ENCODE measurements around the gene HES7. TPM values are rescaled to one million over a fixed set of nuclear protein-coding genes. Genes with fewer than 3 reads are reported as not detected.

HES7 gene
- total and polyA plus RNA-seq, 4 donors, result 0.19 to 1.6 (median 0.30) TPM; not detected in 1

- Histone ChIP-seq H3K9me3 (ENCODE audit: control insufficient read depth, low read length) (no peaks in the 10 kb centered on the region), H3K4me3 (ENCODE audit: low read length in 2 of 2) (no peak overlapping the region), H3K27ac (ENCODE audit: low read depth in 1 of 2, low read length in 2 of 2) (no peak overlapping the region), H3K4me1 (ENCODE audit: control insufficient read depth in 1 of 2, insufficient read depth in 2 of 2, low read length in 2 of 2) (no peaks in the 10 kb centered on the region), H3K27me3 (ENCODE audit: control insufficient read depth in 1 of 2, insufficient read depth in 2 of 2, low read length in 1 of 2) (no peaks in the 10 kb centered on the region), H3K36me3 (ENCODE audit: control insufficient read depth in 1 of 2, insufficient read depth in 2 of 2, low read length in 1 of 2) (no peaks in the 10 kb centered on the region)
- intact Hi-C loops (cut with DNase I), result no loop called here
- DNase-seq (no peak), ATAC-seq (ENCODE audit: low FRiP score) (no peak)
- WGBS, 2 donors, result 74 to 77% methylated on average over 5 of the region's 5 CpGs
Observed at GRCh38 chr17:8105957-8106398, 17.9 kb downstream of the HES7 start.

- Histone ChIP-seq H3K27ac (ENCODE audit: low read depth in 1 of 2, low read length in 2 of 2) (no peak overlapping the region), H3K4me1 (ENCODE audit: control insufficient read depth in 1 of 2, insufficient read depth in 2 of 2, low read length in 2 of 2) (no peaks in the 10 kb centered on the region), H3K27me3 (ENCODE audit: control insufficient read depth in 1 of 2, insufficient read depth in 2 of 2, low read length in 1 of 2) (no peaks in the 10 kb centered on the region), H3K9me3 (ENCODE audit: control insufficient read depth, low read length) (no peaks in the 10 kb centered on the region), H3K36me3 (ENCODE audit: control insufficient read depth in 1 of 2, insufficient read depth in 2 of 2, low read length in 1 of 2) (no peaks in the 10 kb centered on the region), H3K4me3 (ENCODE audit: low read length in 2 of 2) (no peak overlapping the region)
- intact Hi-C loops (cut with DNase I), result no loop called here
- ATAC-seq (ENCODE audit: low FRiP score) (no peak), DNase-seq (no peak)
- WGBS, 2 donors, result 85 to 86% methylated on average over 8 of the region's 8 CpGs
Observed at GRCh38 chr17:8104911-8105310, 19.0 kb downstream of the HES7 start.

GRCh38 chr17:8103549-8103948 lies 20.4 kb downstream of the HES7 start:
- DNase-seq, result no peak
- intact Hi-C loops (cut with DNase I), result no loop called here
- Histone ChIP-seq H3K36me3 (ENCODE audit: control insufficient read depth in 1 of 2, insufficient read depth in 2 of 2, low read length in 1 of 2) (no peaks in the 10 kb centered on the region), H3K27ac (ENCODE audit: low read depth in 1 of 2, low read length in 2 of 2) (no peak overlapping the region), H3K4me3 (ENCODE audit: low read length in 2 of 2) (no peak overlapping the region), H3K9me3 (ENCODE audit: control insufficient read depth, low read length) (no peaks in the 10 kb centered on the region), H3K27me3 (ENCODE audit: control insufficient read depth in 1 of 2, insufficient read depth in 2 of 2, low read length in 1 of 2) (no peaks in the 10 kb centered on the region), H3K4me1 (ENCODE audit: control insufficient read depth in 1 of 2, insufficient read depth in 2 of 2, low read length in 2 of 2) (no peaks in the 10 kb centered on the region)
- no peak for ATAC-seq (ENCODE audit: low FRiP score)
- 76 to 78% methylated on average over 4 of the region's 4 CpGs for WGBS, 2 donors

- DNase-seq, result no peak
- 69 to 72% methylated on average over 6 of the region's 6 CpGs for WGBS, 2 donors
- intact Hi-C loops (cut with DNase I), result no loop called here
- ATAC-seq (ENCODE audit: low FRiP score), result no peak
- no peaks in the 10 kb centered on the region for H3K36me3 ChIP-seq (ENCODE audit: control insufficient read depth in 1 of 2, insufficient read depth in 2 of 2, low read length in 1 of 2)
- H3K9me3 ChIP-seq (ENCODE audit: control insufficient read depth, low read length), result no peaks in the 10 kb centered on the region
- no peaks in the 10 kb centered on the region for H3K4me1 ChIP-seq (ENCODE audit: control insufficient read depth in 1 of 2, insufficient read depth in 2 of 2, low read length in 2 of 2)
- H3K27me3 ChIP-seq (ENCODE audit: control insufficient read depth in 1 of 2, insufficient read depth in 2 of 2, low read length in 1 of 2), result no peaks in the 10 kb centered on the region
- no peak overlapping the region for H3K4me3 ChIP-seq (ENCODE audit: low read length in 2 of 2)
- no peak overlapping the region for H3K27ac ChIP-seq (ENCODE audit: low read depth in 1 of 2, low read length in 2 of 2)
Observed at GRCh38 chr17:8101721-8102120, 22.2 kb downstream of the HES7 start.

DNA sequence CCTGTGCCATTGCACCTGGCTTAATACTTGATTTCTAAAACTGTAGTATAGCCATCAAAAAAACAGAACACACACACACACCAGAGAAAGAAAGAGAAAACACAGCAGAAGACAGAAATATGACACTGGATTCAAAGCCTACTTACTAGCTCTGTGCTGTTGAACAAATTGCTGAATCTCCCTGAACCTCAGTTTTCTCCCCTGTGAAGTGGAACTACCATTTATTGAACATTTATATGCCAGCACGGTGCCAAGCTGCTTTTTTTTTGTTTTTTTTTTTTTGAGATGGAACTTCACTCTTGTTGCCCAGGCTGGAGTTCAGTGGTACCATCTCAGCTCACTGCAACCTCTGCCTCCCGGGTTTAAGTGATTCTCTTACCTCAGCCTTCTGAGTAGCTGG lies 23.1 kb downstream of the HES7 start:
- H3K4me3 ChIP-seq (ENCODE audit: low read length in 2 of 2), result no peak overlapping the region
- DNase-seq, result no peak
- no peaks in the 10 kb centered on the region for H3K4me1 ChIP-seq (ENCODE audit: control insufficient read depth in 1 of 2, insufficient read depth in 2 of 2, low read length in 2 of 2)
- WGBS, 2 donors, result 83 to 85% methylated on average over 2 of the region's 2 CpGs
- H3K36me3 ChIP-seq (ENCODE audit: control insufficient read depth in 1 of 2, insufficient read depth in 2 of 2, low read length in 1 of 2), result no peaks in the 10 kb centered on the region
- intact Hi-C loops (cut with DNase I), result no loop called here
- no peak for ATAC-seq (ENCODE audit: low FRiP score)
- H3K9me3 ChIP-seq (ENCODE audit: control insufficient read depth, low read length), result no peaks in the 10 kb centered on the region
- no peak overlapping the region for H3K27ac ChIP-seq (ENCODE audit: low read depth in 1 of 2, low read length in 2 of 2)
- no peaks in the 10 kb centered on the region for H3K27me3 ChIP-seq (ENCODE audit: control insufficient read depth in 1 of 2, insufficient read depth in 2 of 2, low read length in 1 of 2)

DNA sequence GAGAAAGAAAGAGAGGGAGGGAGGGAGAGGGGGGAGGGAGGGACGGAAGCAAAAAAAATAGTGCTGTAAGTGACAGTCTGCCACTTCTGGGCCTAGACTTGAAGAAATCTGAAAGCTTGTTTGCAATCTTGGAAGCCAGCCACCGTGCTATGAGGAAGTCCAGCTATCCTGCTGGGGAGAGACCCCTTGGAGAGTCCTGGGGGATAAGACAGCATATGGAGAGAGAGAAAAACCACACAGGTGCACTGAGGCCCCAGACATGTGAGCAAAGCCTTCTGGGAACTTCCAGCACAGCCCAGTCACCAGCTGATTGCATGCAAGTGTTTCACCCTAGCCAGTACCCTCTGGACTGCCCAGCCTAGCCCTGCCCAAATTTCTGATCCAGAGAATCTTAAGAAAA lies 23.8 kb downstream of the HES7 start:
- Histone ChIP-seq H3K27me3 (ENCODE audit: control insufficient read depth in 1 of 2, insufficient read depth in 2 of 2, low read length in 1 of 2) (no peaks in the 10 kb centered on the region), H3K27ac (ENCODE audit: low read depth in 1 of 2, low read length in 2 of 2) (no peak overlapping the region), H3K9me3 (ENCODE audit: control insufficient read depth, low read length) (no peaks in the 10 kb centered on the region), H3K4me3 (ENCODE audit: low read length in 2 of 2) (no peak overlapping the region), H3K4me1 (ENCODE audit: control insufficient read depth in 1 of 2, insufficient read depth in 2 of 2, low read length in 2 of 2) (no peaks in the 10 kb centered on the region), H3K36me3 (ENCODE audit: control insufficient read depth in 1 of 2, insufficient read depth in 2 of 2, low read length in 1 of 2) (no peaks in the 10 kb centered on the region)
- intact Hi-C loops (cut with DNase I), result no loop called here
- WGBS, 2 donors, result 30 to 54% methylated on average over 2 of the region's 2 CpGs
- DNase-seq (no peak), ATAC-seq (ENCODE audit: low FRiP score) (no peak)

GRCh38 chr17:8096541-8096940 lies 27.4 kb downstream of the HES7 start:
- Histone ChIP-seq H3K36me3 (ENCODE audit: control insufficient read depth in 1 of 2, insufficient read depth in 2 of 2, low read length in 1 of 2) (no peaks in the 10 kb centered on the region), H3K4me1 (ENCODE audit: control insufficient read depth in 1 of 2, insufficient read depth in 2 of 2, low read length in 2 of 2) (no peaks in the 10 kb centered on the region), H3K4me3 (ENCODE audit: low read length in 2 of 2) (no peak overlapping the region), H3K9me3 (ENCODE audit: control insufficient read depth, low read length) (no peaks in the 10 kb centered on the region), H3K27ac (ENCODE audit: low read depth in 1 of 2, low read length in 2 of 2) (no peak overlapping the region), H3K27me3 (ENCODE audit: control insufficient read depth in 1 of 2, insufficient read depth in 2 of 2, low read length in 1 of 2) (no peaks in the 10 kb centered on the region)
- intact Hi-C loops (cut with DNase I), result loop anchor here in 1 of 2 donors (10.0 kb wide), 1 partner anchor 208 kb away; no protein-coding TSS in a partner anchor
- ATAC-seq (ENCODE audit: low FRiP score), result no peak
- no peak for DNase-seq
- WGBS, 2 donors, result 91 to 92% methylated on average over 8 of the region's 8 CpGs

- no peaks in the 10 kb centered on the region for H3K36me3 ChIP-seq (ENCODE audit: control insufficient read depth in 1 of 2, insufficient read depth in 2 of 2, low read length in 1 of 2)
- no peak overlapping the region for H3K27ac ChIP-seq (ENCODE audit: low read depth in 1 of 2, low read length in 2 of 2)
- peaks cover 0 to 2% of the 10 kb centered on the region in 2 donors for H3K27me3 ChIP-seq (ENCODE audit: control insufficient read depth in 1 of 2, insufficient read depth in 2 of 2, low read length in 1 of 2)
- H3K9me3 ChIP-seq (ENCODE audit: control insufficient read depth, low read length), result no peaks in the 10 kb centered on the region
- DNase-seq (no peak), ATAC-seq (ENCODE audit: low FRiP score) (no peak)
- intact Hi-C loops (cut with DNase I), result loop anchor here in 1 of 2 donors (10.0 kb wide), 1 partner anchor 209 kb away; no protein-coding TSS in a partner anchor
- WGBS, 2 donors, result 65 to 68% methylated on average over 6 of the region's 6 CpGs
- H3K4me1 ChIP-seq (ENCODE audit: control insufficient read depth in 1 of 2, insufficient read depth in 2 of 2, low read length in 2 of 2), result no peaks in the 10 kb centered on the region
- no peak overlapping the region for H3K4me3 ChIP-seq (ENCODE audit: low read length in 2 of 2)
Observed at GRCh38 chr17:8095361-8095760, 28.5 kb downstream of the HES7 start.

GRCh38 chr17:8091033-8091687 lies 32.7 kb downstream of the HES7 start:
- Histone ChIP-seq H3K4me3 (ENCODE audit: low read length in 2 of 2) (no peak overlapping the region), H3K4me1 (ENCODE audit: control insufficient read depth in 1 of 2, insufficient read depth in 2 of 2, low read length in 2 of 2) (no peaks in the 10 kb centered on the region), H3K27ac (ENCODE audit: low read depth in 1 of 2, low read length in 2 of 2) (no peak overlapping the region), H3K9me3 (ENCODE audit: control insufficient read depth, low read length) (no peaks in the 10 kb centered on the region), H3K36me3 (ENCODE audit: control insufficient read depth in 1 of 2, insufficient read depth in 2 of 2, low read length in 1 of 2) (no peaks in the 10 kb centered on the region), H3K27me3 (ENCODE audit: control insufficient read depth in 1 of 2, insufficient read depth in 2 of 2, low read length in 1 of 2) (peaks cover 0 to 2% of the 10 kb centered on the region in 2 donors)
- 53 to 57% methylated on average over 9 of the region's 9 CpGs for WGBS, 2 donors
- no peak for ATAC-seq (ENCODE audit: low FRiP score)
- no peak for DNase-seq
- intact Hi-C loops (cut with DNase I), result loop anchor here in 1 of 2 donors (10.0 kb wide), 1 partner anchor 214 kb away; no protein-coding TSS in a partner anchor
